Umbilical cord (tissue), 2 donors: ENCODE measurements around the gene MCHR2. TPM values are rescaled to one million over a fixed set of nuclear protein-coding genes. Genes with fewer than 3 reads are reported as not detected.

Experiments used
- DNase-seq: peaks from one replicate; pipeline ENCODE4 v3.0.0-alpha.2; 2015; ENCODE audit warnings: low spot score
- total RNA-seq: library from RNA; depleted of rRNA; stranded (reverse); fragments of >200 nt; gene quantifications from one replicate; pipeline ENCODE4 v1.2.3, GENCODE V29; 2014; ENCODE audit warnings: low replicate concordance; ENCODE audit not compliant: insufficient read depth

MCHR2 gene
- total RNA-seq, 1 donor from 2014 or later, result 12.8 TPM

DNA sequence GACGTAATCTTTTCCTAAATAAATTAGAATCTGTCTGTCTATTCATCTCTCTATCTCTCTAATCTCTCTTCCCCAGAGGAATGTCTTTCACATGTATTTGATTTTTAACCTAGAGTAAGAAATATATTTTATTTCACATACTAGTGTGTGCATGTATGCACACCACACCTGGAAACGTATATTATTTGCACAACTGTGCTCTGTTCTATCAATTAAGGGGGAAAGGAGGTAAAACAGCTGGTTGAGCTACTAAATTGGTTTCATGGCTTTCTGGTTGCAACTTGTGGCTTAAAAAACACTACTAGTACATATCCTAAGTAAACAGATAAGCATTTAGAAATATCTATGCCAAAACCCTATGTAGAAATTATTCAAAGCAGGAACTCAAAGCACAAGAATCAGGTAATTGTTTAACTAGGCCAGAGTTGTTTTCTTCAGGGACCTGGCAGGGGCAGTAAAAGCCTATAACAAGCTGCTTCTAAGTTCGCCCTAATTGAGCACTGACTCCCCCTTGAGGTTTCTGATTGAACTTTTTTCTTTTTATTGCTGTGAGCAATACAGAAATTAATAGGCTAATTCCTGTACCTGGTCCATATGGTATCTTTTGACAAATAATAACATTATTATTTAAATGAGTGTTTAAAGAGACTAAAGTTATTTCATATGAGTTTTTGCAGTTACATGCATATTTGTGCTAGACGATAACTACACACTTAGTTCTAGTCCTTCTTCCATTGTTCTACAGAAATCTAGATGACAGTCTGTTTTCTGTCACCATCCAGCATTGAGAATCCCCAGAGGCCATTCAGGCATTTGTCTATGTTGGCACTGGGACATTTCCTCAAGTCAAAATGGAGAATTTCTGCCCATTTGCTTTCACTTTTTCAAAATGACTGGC lies 88.6 kb downstream of the MCHR2 start:
- DNase-seq, result peak; percentile 30

DNA sequence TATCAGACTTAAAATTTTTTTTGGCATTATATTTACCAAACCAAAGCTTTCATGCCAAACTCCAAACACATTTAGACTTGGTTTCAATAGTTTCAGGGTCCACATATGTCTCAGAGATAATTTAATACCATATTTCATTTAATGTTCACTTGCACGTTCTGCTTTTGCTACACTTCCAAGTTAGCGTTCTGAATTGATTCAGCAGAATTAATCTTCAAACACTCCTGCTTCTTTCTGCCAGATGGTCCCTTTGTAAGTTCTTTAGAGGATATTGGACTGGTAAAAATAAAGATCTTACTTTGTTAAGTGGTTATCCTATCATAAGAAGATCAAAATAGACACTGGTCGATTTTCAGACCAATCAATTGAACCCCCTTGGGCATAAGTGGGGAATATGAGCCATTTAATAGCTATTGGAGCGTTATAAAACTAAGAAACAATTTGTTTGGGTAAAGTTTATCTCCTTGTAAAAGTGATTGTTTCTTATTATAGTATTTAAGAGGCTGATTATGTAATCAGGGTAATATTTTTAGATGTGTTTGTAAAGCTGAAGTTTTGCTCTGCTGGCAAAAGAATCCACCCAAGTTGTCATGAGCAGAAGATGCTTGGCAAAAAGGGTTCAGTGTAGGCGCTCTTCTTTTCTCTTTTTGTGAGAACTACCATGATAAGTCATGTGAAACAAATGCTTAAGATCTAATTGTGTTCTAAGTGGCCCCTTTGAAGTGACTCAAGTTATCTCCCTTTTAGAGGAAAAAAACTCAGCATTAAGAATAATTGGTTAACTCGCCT lies 92.2 kb downstream of the MCHR2 start:
- no peak for DNase-seq

DNA sequence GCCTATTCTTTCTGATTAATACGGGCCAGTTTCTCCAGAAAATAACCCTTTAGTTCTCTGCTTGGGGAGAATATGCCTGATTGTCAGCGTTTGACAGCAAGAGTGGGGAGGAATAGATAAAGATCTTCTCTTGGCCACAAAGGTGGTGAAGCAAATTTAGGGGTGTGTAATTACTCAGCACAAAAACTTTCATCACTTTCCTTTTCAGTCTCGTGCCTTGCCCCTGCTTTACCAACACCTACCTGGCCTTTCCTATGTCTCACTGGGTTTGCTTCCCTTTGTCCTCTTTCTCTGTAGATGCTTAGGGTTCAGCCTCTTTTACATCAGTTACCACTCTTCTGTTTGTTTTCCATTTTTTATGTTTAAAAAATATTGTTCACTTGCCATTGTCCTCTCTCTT lies 99.2 kb downstream of the MCHR2 start:
- DNase-seq, result no peak

DNA sequence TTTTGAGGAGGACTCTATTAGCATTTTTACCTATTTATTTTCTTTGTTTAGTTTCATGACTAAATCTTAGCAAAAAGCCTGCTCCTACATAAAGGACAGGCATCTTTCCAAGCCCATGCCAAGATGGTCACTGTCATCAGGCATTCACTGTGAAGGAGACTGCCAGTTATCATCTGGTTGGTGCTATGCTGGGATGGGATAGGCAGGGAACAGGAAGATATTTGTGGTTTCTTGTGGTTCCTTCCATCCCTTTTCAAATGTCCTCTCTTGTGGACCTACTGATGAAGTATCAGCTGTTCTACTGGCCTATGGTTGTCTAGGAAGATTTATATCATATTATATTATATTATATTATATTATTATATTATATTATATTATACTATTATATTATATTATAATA lies 107.0 kb downstream of the MCHR2 start:
- DNase-seq, result no peak

DNA sequence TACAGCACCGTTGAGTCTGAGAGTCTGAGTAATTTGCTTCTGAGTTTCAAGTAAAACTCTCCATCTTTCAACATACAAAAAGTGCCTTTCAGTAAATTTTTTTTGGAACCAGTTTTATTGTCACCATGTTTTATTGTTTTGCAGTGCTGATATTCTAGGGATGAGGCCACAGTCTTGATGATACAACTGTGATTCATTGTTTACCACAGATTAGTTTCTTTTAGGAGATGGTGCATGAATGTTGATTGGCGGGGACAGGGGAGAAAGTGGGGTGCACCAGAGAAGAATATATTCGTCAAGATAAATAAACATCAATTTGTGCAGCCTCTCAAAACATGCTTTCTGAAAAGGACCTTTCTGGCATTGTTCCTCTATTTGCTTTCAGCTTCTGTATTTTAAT lies 109.0 kb downstream of the MCHR2 start:
- DNase-seq, result no peak

DNA sequence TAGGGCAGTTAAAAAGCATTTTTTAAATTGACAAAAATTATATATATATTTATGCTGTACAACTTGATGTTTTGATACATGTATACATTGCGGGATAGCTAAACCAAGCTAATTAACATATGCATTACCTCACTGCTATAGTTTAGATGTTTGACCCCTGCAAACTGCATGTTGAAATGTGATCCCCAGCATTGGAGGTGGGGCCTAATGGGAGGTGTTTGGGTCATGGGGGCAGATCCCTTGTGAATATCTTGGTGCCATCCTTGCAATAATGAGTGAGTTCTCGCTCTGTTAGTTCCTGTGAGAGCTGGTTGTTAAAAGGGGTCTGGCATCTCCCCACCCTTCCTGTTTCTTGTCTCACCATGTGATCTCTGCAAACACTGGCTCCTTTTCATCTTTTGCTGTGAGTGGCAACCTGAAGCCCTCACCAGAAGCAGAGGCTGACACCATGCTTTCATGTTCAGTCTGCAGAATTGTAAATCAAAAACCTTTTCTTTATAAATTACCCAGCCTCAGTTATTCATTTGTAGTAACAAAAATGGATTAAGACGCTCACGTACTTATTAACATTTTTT lies 111.8 kb downstream of the MCHR2 start:
- DNase-seq, result no peak

DNA sequence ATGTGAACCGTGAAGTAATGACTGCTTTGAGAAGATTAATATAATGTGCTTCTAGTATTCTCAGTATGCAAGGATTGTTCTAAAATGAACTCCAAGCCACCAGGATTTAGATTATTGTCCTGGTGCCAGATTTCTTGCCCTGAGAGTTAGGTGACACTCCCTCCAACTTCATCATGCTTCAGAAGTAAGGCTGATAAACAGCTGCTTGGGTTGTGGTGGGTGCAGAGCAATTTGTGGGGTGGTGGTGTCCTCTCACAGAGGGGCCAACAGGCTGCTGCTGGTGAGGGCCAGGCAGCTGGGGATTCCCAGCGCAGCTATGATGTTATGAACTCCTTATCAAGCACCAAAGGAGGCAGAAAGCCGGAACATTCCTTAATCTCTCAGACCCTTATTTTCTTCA lies 114.6 kb downstream of the MCHR2 start:
- no peak for DNase-seq

DNA sequence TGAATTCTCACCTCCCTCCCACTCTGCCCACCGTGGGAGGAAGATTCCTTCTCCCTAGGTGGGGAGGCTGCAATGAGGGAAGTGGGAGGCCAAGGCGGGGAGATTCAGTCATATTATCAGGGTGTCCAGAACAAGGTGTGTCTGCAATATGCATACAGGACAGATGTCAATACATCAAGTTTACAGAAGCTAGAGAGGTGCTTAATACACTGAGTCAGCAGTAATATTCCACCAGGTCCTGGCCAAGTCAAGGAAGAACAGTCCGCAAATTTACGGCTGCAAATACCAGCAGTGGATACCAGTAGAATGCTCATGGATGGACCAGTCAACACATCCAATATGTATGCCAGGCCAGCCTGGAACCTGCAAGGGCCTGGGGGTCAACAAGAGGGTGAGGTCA lies 119.0 kb downstream of the MCHR2 start:
- no peak for DNase-seq

DNA sequence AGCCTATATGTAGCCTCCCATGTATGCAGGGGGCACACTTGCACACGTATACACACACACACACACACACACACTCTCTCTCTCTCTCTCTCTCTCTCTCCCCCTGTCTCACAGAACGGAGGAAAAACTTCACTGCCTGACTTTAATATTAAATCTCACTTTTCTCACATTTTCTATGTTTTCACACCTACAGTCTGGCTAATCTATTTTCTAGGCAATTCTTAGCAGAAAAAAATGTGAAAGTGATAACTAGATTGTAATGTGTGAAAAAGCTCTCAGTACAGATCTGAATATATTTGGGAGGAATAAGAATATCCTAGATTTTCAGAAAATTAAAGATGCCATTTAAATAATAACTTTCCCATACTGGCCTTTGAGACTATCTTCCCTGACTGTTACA lies 120.9 kb downstream of the MCHR2 start:
- no peak for DNase-seq

DNA sequence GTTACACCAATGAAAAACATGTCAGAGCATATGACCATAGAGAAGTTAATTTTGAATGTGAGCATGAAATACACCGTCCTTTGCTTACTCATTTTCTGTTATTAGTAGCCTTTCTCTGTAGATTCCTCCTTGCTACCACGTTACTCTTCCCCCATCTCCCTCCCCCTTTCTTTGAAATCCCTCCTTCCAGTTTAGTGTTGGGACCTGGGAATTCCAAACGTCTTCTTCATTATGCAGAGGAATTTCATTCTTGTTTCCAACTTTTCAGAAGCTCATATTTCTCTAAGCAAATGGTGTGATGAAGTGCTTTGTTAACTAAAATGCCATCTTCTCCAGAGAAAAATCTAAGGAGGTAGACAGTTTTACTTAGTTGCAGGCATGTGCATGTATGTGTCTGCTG lies 122.4 kb downstream of the MCHR2 start:
- DNase-seq, result no peak
